DOHH2 (cell line): Measurements from ENCODE around the gene LSM11.

Experiments used
- EZH2phosphoT487 ChIP-seq: fragments of 200-600 bp; sonication (generic); IDR thresholded peaks from 2 replicates; pipeline ENCODE4 v1.6.1; 2017; ENCODE audit warnings: borderline replicate concordance, mild to moderate bottlenecking, antibody characterized with exemption, low read length, moderate library complexity, mixed read lengths
- TF ChIP-seq, protein P1 (sequence below): fragments of 200-600 bp; sonication (generic); IDR thresholded peaks from one replicate; pipeline ENCODE4 v1.5.1; 2014; ENCODE audit warnings: antibody characterized with exemption, mild to moderate bottlenecking, low read depth, low read length; ENCODE audit not compliant: poor library complexity, severe bottlenecking

DNA sequence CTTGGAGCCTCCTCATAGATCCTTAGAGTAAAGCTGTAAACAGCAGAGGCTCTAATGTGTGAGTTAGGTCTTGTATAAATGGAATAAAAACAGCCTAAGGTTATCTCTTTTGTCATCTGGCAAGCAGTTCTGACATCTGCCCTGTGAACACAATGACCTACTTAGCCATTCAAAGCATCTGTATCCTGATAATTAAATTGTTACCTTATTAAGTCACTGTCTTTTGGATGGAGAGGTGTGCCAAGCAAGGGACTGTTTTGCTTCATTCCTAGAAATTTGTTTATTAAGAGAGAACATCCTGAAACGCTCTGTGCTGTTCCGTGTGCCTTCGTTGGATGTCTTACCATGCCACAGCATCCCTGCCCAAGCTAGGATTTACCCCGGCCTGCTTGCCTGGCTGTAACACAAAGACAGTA, 1.5 kb downstream of the LSM11 start:
- TF ChIP-seq, protein P1, sequence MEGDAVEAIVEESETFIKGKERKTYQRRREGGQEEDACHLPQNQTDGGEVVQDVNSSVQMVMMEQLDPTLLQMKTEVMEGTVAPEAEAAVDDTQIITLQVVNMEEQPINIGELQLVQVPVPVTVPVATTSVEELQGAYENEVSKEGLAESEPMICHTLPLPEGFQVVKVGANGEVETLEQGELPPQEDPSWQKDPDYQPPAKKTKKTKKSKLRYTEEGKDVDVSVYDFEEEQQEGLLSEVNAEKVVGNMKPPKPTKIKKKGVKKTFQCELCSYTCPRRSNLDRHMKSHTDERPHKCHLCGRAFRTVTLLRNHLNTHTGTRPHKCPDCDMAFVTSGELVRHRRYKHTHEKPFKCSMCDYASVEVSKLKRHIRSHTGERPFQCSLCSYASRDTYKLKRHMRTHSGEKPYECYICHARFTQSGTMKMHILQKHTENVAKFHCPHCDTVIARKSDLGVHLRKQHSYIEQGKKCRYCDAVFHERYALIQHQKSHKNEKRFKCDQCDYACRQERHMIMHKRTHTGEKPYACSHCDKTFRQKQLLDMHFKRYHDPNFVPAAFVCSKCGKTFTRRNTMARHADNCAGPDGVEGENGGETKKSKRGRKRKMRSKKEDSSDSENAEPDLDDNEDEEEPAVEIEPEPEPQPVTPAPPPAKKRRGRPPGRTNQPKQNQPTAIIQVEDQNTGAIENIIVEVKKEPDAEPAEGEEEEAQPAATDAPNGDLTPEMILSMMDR: no peak
- TF ChIP-seq EZH2phosphoT487: no peak
